PFSK-1 (cell line): Measurements from ENCODE around the gene CASP10.

ENCODE experiments used
- SIN3A ChIP-seq: IDR thresholded peaks from 2 replicates; pipeline ENCODE4 v1.6.1; 2012; ENCODE audit warnings: mild to moderate bottlenecking, low read length, moderate library complexity, borderline replicate concordance; ENCODE audit not compliant: insufficient read depth
- TAF1 ChIP-seq: IDR thresholded peaks from 2 replicates; pipeline ENCODE4 v1.6.1; 2012; ENCODE audit warnings: low read length, control low read depth, borderline replicate concordance; ENCODE audit not compliant: insufficient read depth

GRCh38 chr2:201257381-201257955 lies 74.5 kb downstream of the CASP10 start:
- TF ChIP-seq SIN3A (no peak), TAF1 (no peak)
